Hypothalamus (tissue), 51 donors: ENCODE measurements around the gene NGRN.
"Not testable (repeated sequence)": the region's sequence is repeated elsewhere in the genome, so short reads cannot be mapped to it uniquely, and the experiment has no call there.

ENCODE experiments used
- DNase-seq, 51 donors: peaks; one replicate each; lab custom pipeline; 2025; lab: John Stamatoyannopoulos, UW

Gene NGRN

GRCh38 chr15:90271459-90272166 lies 6.1 kb downstream of the NGRN start:
- peak in 1 of 51 donors; percentile 5 for DNase-seq

- DNase-seq, result not testable (repeated sequence)
Measured at GRCh38 chr15:90278467-90278866, 13.0 kb downstream of the NGRN start.

- not testable (repeated sequence) for DNase-seq
Measured at GRCh38 chr15:90280743-90281142, 15.3 kb downstream of the NGRN start.

GRCh38 chr15:90281637-90282036 lies 16.2 kb downstream of the NGRN start:
- not testable (repeated sequence) for DNase-seq

GRCh38 chr15:90286678-90287077 lies 21.2 kb downstream of the NGRN start:
- peak in 1 of 51 donors; percentile 23 for DNase-seq

- DNase-seq, result no peak
Measured at GRCh38 chr15:90287101-90287500, 21.6 kb downstream of the NGRN start.

GRCh38 chr15:90287946-90288345 lies 22.5 kb downstream of the NGRN start:
- DNase-seq, result no peak

- DNase-seq, result no peak
Measured at GRCh38 chr15:90291679-90292356, 26.3 kb downstream of the NGRN start.

- peak in 32 of 51 donors; percentile 17 to 65 (median 45) for DNase-seq
Measured at GRCh38 chr15:90293040-90293810, 27.8 kb downstream of the NGRN start.

GRCh38 chr15:90294159-90294558 lies 28.7 kb downstream of the NGRN start:
- DNase-seq, result no peak

GRCh38 chr15:90294601-90295269 lies 29.3 kb downstream of the NGRN start:
- DNase-seq, result peak in 8 of 51 donors; percentile 13 to 30 (median 18)

- no peak for DNase-seq
Measured at GRCh38 chr15:90295270-90295648, 29.8 kb downstream of the NGRN start.

- not testable (repeated sequence) for DNase-seq
Measured at GRCh38 chr15:90296316-90296884, 30.9 kb downstream of the NGRN start.

- DNase-seq, result no peak
Measured at GRCh38 chr15:90297021-90297420, 31.5 kb downstream of the NGRN start.

GRCh38 chr15:90300541-90300940 lies 35.1 kb downstream of the NGRN start:
- no peak for DNase-seq

GRCh38 chr15:90300988-90301706 lies 35.7 kb downstream of the NGRN start:
- peak in 8 of 51 donors; percentile 8 to 35 (median 18) for DNase-seq

- no peak for DNase-seq
Measured at GRCh38 chr15:90301707-90302300, 36.3 kb downstream of the NGRN start.

GRCh38 chr15:90305355-90305754 lies 39.9 kb downstream of the NGRN start:
- DNase-seq, result not testable (repeated sequence)

- no peak for DNase-seq
Measured at GRCh38 chr15:90305932-90306331, 40.5 kb downstream of the NGRN start.
